ENCODE measurements around the gene TRMT44.

DNA sequence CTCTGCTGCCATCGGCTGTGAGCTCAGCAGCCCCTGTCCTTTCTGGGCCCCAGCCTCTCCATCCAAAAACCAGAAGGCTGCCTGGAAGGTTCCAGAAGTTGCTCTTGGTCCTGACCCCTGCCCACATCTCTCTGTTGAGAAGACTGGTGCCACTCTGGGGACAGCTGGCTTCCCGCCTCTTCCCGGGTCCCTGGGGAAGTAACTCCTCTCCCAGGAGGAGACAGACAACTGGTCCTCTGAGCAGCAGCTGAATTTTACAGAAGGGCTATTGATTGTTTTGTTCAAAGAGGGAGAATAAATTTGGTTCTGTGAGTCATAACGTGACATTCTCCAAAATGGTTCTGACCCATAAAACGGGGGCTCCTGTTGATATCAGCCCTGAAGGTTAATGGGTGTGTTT is 61.2 kb downstream of the TRMT44 start:
- TF ChIP-seq, protein P1, sequence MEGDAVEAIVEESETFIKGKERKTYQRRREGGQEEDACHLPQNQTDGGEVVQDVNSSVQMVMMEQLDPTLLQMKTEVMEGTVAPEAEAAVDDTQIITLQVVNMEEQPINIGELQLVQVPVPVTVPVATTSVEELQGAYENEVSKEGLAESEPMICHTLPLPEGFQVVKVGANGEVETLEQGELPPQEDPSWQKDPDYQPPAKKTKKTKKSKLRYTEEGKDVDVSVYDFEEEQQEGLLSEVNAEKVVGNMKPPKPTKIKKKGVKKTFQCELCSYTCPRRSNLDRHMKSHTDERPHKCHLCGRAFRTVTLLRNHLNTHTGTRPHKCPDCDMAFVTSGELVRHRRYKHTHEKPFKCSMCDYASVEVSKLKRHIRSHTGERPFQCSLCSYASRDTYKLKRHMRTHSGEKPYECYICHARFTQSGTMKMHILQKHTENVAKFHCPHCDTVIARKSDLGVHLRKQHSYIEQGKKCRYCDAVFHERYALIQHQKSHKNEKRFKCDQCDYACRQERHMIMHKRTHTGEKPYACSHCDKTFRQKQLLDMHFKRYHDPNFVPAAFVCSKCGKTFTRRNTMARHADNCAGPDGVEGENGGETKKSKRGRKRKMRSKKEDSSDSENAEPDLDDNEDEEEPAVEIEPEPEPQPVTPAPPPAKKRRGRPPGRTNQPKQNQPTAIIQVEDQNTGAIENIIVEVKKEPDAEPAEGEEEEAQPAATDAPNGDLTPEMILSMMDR (optimal IDR thresholded peaks at IDR 0.05 in 1 of 3, IDR thresholded peaks at IDR 0.05 in 1 of 3, conservative IDR thresholded peaks at IDR 0.05 in 1 of 3; ENCODE audit: extremely low read depth in 1 of 3, insufficient read depth in 2 of 3, low read length in 3 of 3): no peak
- no peak for TF ChIP-seq EZH2 (IDR thresholded peaks at IDR 0.05; ENCODE audit: low read length)
